Nephron progenitor cell (in vitro differentiated cells): ENCODE measurements around the gene ARHGEF4.

Experiments used
- DNase-seq: peaks from one replicate; pipeline ENCODE4 v3.0.0; 2021
- H3K27ac Mint-ChIP-seq: 2 replicates; pipeline ENCODE4 v1.8.0; 2021; ENCODE audit warnings: mild to moderate bottlenecking, moderate library complexity, mixed read lengths
- H3K27me3 Mint-ChIP-seq: 2 replicates; pipeline ENCODE4 v1.8.0; 2021; ENCODE audit warnings: mild to moderate bottlenecking, low read depth, mixed read lengths; ENCODE audit not compliant: poor library complexity
- H3K36me3 Mint-ChIP-seq: 2 replicates; pipeline ENCODE4 v1.8.0; 2021; ENCODE audit warnings: low read depth, mixed read lengths
- H3K4me1 Mint-ChIP-seq: 2 replicates; pipeline ENCODE4 v1.8.0; 2021; ENCODE audit warnings: mixed read lengths
- H3K4me3 Mint-ChIP-seq: 2 replicates; pipeline ENCODE4 v1.8.0; 2021; ENCODE audit warnings: mild to moderate bottlenecking, moderate library complexity, mixed read lengths
- H3K9me3 Mint-ChIP-seq: 2 replicates; pipeline ENCODE4 v1.8.0; 2021; ENCODE audit warnings: mild to moderate bottlenecking, moderate library complexity, mixed read lengths
- CTCF ChIP-seq: fragments of 200-600 bp; sonication (generic); IDR thresholded peaks from 2 replicates; pipeline ENCODE4 v1.5.0; 2021; ENCODE audit warnings: antibody characterized with exemption

Gene ARHGEF4

GRCh38 chr2:130912471-130912870 is 75.8 kb downstream of the ARHGEF4 start:
- H3K27ac Mint-ChIP-seq, result no peak overlapping the region
- H3K9me3 Mint-ChIP-seq, result peaks cover 4% of the 10 kb centered on the region
- DNase-seq, result no peak
- H3K4me3 Mint-ChIP-seq, result no peak overlapping the region
- no peaks in the 10 kb centered on the region for H3K36me3 Mint-ChIP-seq
- peaks cover 7% of the 10 kb centered on the region for H3K27me3 Mint-ChIP-seq
- no peak for TF ChIP-seq CTCF
- peaks cover 29% of the 10 kb centered on the region for H3K4me1 Mint-ChIP-seq

- H3K27me3 Mint-ChIP-seq, result peaks cover 7% of the 10 kb centered on the region
- TF ChIP-seq CTCF, result no peak
- H3K9me3 Mint-ChIP-seq, result no peaks in the 10 kb centered on the region
- H3K27ac Mint-ChIP-seq, result peak overlapping the region; percentile 87
- peaks cover 42% of the 10 kb centered on the region for H3K4me1 Mint-ChIP-seq
- DNase-seq, result no peak
- H3K4me3 Mint-ChIP-seq, result no peak overlapping the region
- no peaks in the 10 kb centered on the region for H3K36me3 Mint-ChIP-seq
Measured at GRCh38 chr2:130913891-130914290, 77.2 kb downstream of the ARHGEF4 start.

GRCh38 chr2:130915149-130915548 is 78.4 kb downstream of the ARHGEF4 start:
- no peak for TF ChIP-seq CTCF
- Mint-ChIP-seq H3K4me1 (peaks cover 48% of the 10 kb centered on the region), H3K4me3 (no peak overlapping the region), H3K36me3 (no peaks in the 10 kb centered on the region), H3K27me3 (peaks cover 6% of the 10 kb centered on the region), H3K9me3 (no peaks in the 10 kb centered on the region), H3K27ac (no peak overlapping the region)
- DNase-seq, result no peak

- Mint-ChIP-seq H3K4me3 (no peak overlapping the region), H3K4me1 (peaks cover 47% of the 10 kb centered on the region)
Measured at GRCh38 chr2:130915595-130916437, 79.1 kb downstream of the ARHGEF4 start.

GRCh38 chr2:130916438-130916705 is 79.7 kb downstream of the ARHGEF4 start:
- no peak for DNase-seq
- Mint-ChIP-seq H3K9me3 (no peaks in the 10 kb centered on the region), H3K27me3 (peaks cover 5% of the 10 kb centered on the region), H3K4me1 (peaks cover 47% of the 10 kb centered on the region), H3K27ac (no peak overlapping the region), H3K4me3 (no peak overlapping the region), H3K36me3 (no peaks in the 10 kb centered on the region)
- no peak for TF ChIP-seq CTCF

More at GRCh38 chr2:130915595-130916437, 79.1 kb downstream of the ARHGEF4 start:
- no peaks in the 10 kb centered on the region for H3K36me3 Mint-ChIP-seq
- no peaks in the 10 kb centered on the region for H3K9me3 Mint-ChIP-seq
- no peak for DNase-seq
- H3K27ac Mint-ChIP-seq, result no peak overlapping the region
- no peak for TF ChIP-seq CTCF
- peaks cover 9% of the 10 kb centered on the region for H3K27me3 Mint-ChIP-seq
